IMR-90 (cell line): ENCODE results near the gene TSPAN14.

Experiments
- BHLHE40 ChIP-seq: fragments of 150-350 bp; IDR thresholded peaks from 2 replicates; pipeline ENCODE4 v1.6.1; 2016; ENCODE audit warnings: mild to moderate bottlenecking, low read depth, low read length
- CTCF ChIP-seq: conservative IDR thresholded peaks from 2 replicates; pipeline ENCODE4 v1.5.1; 2012; ENCODE audit warnings: mild to moderate bottlenecking, low read depth, low read length, improper control_type of control experiment
- FOS ChIP-seq: fragments of 150-350 bp; IDR thresholded peaks from 2 replicates; pipeline ENCODE4 v1.6.1; 2016; ENCODE audit warnings: low read depth, low read length
- MXI1 ChIP-seq: IDR thresholded peaks from 2 replicates; pipeline ENCODE4 v1.6.1; 2012; ENCODE audit warnings: low read depth, mild to moderate bottlenecking, low read length, moderate library complexity, borderline replicate concordance
- POLR2A ChIP-seq: IDR thresholded peaks from 2 replicates; pipeline ENCODE4 v1.6.1; 2012; ENCODE audit warnings: mild to moderate bottlenecking, low read depth, low read length
- RAD21 ChIP-seq: IDR thresholded peaks from 2 replicates; pipeline ENCODE4 v1.6.1; 2012; ENCODE audit warnings: low read length, improper control_type of control experiment
- RCOR1 ChIP-seq: IDR thresholded peaks from 2 replicates; pipeline ENCODE4 v1.6.1; 2012; ENCODE audit warnings: mild to moderate bottlenecking, low read length, improper control_type of control experiment; ENCODE audit not compliant: insufficient replicate concordance
- USF2 ChIP-seq: fragments of 150-350 bp; IDR thresholded peaks from 2 replicates; pipeline ENCODE4 v1.6.1; 2017; ENCODE audit warnings: mild to moderate bottlenecking, antibody characterized with exemption, low read length, low read depth

GRCh38 chr10:80487421-80487785 is 33.3 kb downstream of the TSPAN14 start:
- TF ChIP-seq RAD21, result no peak
- TF ChIP-seq CTCF, result no peak
- TF ChIP-seq POLR2A, result no peak
- TF ChIP-seq MXI1, result no peak
- no peak for TF ChIP-seq FOS
- TF ChIP-seq USF2, result no peak
- no peak for TF ChIP-seq RCOR1
- TF ChIP-seq BHLHE40, result no peak
